NCI-H146 (cell line): Measurements from ENCODE around the gene GGN.
"Not testable (repeated sequence)": the region's sequence is repeated elsewhere in the genome, so short reads cannot be mapped to it uniquely, and the experiment has no call there.

Source experiments
- DNase-seq: peaks from one replicate; lab custom pipeline; 2025; lab: John Stamatoyannopoulos, UW

The GGN gene

DNA sequence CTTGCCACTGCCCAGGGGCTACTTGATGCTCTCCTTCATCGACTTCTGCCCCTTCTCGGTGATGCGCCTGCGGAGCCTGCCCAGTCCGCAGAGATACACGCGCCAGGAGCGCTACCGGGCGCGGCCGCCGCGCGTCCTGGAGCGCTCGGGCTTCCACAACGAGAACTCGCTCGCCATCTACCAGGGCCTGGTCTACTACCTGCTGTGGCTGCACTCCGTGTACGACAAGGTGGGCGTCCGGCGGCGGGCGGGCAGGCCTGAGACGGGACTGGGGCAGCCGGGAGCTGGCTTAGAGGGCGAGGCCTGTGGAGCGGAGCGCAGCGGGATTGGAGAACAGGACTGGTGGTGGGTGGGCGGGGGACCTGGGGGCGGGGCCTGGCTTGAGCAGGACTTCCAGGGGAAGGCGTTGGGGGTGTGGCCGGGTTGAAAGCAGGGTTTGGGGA, 26.2 kb downstream of the GGN start:
- DNase-seq = peak; percentile 95

DNA sequence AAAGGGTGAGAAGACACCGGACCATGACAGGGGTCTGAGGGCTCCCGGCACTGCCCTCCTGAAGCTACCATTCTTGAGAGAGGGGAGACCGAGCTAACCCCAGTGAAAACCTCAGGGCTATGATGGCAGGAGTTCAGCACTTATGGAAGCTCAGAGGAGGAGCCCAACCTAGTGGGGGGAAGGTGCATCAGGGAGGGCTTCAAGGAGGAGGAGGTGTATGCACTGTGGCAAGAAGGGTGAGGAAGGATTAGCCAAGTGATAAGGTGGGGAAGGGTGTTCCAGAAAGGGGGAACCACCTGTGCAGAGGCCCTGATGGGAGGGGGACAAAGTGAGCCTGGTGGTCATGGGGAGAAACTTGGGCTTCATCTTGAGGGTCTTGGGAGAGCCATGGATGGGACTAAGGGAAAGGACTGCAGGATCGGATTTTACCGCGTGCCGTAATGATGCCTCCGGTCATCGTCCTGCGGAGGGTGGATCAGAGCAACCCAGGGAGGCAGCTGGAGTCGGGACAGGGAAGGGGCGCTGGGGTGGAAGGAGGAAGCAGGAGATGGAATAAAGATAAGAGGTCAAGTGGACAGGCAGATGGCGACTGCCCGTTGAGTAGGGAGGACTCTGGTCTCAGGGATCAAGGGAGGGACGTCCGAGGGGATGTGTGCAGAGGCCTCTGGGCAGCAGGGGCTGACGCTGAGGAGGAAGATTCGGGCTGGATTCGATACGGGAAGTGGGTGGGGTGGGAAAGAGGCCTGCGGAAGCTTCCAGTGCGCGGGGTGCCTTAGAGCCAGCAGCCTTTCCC, 26.8 kb downstream of the GGN start:
- DNase-seq = peak; percentile 59

DNA sequence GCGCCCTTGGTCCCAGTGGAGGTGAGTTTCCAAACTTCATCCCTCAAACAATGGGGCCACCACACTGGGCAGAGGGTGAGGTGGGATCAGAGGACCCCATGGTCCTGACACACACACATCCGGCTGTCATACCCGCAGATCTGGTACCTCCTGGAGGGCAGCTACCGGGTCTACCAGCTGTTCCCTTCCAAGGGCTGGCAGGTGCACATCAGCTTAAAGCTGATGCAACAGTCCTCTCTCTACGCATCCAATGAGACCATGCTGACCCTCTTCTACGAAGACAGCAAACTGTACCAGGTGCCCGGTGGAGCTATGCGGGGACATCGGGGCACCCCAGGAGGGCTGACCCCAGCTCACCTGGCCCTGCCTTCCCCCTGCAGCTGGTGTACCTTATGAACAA, 27.5 kb downstream of the GGN start:
- DNase-seq = peak; percentile 71

- DNase-seq = no peak
These were observed 28.4 kb downstream of the GGN start for GRCh38 chr19:38359242-38360021.

DNA sequence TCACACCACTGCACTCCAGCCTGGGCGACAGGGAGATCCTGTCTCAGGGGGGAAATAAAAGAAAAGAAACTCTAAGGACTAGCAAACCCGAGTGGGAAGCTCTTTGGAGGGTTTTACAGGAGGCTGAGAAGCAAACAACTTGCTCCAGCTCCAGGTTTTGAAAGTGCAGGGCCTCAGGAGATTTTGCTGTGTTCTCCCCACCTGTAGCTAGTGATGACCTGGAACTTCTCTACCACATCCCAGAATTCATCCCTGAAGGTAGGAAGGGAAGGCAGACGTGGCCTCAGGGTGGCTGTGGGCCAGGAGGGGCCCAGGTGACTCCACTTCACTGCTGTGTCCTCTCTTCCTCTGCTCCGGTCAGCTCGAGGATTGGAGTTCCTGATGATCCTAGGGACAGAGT, 29.8 kb downstream of the GGN start:
- no peak for DNase-seq

GRCh38 chr19:38355728-38356725, 31.8 kb downstream of the GGN start:
- DNase-seq = no peak

DNA sequence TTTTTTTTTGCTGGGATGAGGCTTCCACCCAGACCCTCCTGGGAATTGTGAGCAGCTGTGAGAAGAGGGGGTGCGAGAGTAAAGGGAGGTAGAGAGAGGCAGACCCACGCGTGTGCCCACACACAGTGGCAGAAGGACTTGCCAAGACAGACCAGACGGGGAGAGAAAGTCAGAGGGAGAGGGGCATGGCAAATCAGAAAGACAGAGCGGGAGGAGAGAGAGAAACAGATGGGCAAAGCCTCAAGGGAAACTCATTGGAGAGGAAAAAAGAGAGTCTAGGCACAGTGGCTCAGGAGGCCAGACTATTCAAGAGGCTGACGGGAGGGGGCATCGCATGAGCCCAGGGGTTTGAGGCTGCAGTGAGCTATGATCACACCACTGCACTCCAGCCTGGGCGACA, 35.2 kb downstream of the GGN start:
- no peak for DNase-seq

DNA sequence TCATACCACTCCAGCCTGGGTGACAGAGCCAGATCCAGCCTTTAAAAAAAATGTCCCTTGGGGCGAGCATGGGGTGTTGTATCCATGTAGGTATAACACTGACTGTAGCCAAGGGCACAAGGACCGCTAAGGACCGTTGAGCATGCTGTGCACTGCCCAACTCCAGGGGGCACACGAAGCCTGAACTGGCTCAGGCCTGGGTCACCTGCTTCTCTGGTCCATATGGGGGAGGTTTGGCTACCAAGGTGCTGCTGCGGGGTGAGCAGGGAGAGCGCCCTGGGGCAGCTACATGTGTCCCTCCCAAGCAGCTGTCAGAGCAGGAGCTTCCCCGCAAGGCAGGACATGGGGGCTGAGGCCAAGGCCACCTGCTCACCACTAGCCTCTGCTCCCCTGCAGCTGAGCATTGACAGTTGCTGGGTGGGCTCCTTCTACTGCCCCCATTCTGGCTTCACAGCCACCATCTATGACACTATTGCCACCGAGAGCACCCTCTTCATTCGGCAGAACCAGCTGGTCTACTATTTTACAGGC, 35.9 kb downstream of the GGN start:
- DNase-seq = peak; percentile 38

- DNase-seq = no peak
These were observed 37.0 kb downstream of the GGN start for GRCh38 chr19:38350883-38351282.

- no peak for DNase-seq
These were observed 41.0 kb downstream of the GGN start for GRCh38 chr19:38346837-38347236.

DNA sequence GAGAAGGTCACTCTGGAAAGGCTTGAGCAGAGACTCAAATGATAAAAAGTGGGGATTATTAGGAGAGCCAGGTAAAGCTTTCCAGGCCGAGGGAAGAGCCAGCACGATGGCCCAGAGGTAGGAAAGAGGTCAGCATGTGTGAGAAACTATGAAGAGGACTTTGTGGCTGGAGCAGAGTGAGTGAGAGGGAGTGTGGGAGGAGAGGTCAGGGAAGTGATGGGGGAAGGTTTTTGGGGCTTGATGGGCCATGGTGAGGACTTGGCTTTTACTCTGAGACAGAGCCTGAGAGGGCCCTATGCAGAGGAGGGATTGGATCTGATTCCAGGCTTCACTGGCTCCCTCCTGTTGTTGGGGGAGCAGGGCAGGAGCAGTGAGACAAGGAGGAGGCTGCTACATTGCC, 46.9 kb downstream of the GGN start:
- DNase-seq = no peak

DNA sequence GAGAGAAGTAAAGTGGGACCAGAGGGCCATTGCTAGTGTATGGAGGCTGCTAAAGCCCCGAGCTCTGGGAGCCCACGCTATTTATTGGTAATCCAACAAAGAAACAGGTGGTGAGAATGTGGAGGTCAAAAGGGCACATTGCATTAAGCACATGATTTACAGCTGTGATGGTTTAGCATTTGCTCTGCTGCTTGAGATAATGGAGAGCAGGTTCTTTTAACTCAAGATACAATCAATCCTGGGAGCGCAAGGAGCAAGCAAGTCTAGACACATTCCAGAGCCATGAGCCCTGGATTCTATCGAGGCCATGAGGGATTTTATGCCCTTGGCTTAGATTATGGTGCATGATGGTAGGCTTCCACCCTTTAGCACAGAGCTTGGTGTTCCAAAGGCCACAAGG, 48.8 kb downstream of the GGN start:
- not testable (repeated sequence) for DNase-seq

DNA sequence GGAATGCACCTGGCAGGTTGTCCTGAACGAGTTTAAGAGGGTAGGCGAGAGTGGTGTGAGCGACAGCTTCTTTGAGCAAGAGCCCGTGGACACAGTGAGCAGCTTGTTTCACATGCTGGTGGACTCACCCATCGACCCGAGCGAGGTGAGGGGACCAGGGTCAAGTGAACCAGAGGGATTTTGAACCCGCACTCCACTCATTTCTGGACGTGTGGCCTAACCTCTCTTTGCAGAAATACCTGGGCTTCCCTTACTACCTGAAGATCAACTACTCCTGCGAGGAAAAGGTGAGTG, 50.5 kb downstream of the GGN start:
- DNase-seq = no peak

DNA sequence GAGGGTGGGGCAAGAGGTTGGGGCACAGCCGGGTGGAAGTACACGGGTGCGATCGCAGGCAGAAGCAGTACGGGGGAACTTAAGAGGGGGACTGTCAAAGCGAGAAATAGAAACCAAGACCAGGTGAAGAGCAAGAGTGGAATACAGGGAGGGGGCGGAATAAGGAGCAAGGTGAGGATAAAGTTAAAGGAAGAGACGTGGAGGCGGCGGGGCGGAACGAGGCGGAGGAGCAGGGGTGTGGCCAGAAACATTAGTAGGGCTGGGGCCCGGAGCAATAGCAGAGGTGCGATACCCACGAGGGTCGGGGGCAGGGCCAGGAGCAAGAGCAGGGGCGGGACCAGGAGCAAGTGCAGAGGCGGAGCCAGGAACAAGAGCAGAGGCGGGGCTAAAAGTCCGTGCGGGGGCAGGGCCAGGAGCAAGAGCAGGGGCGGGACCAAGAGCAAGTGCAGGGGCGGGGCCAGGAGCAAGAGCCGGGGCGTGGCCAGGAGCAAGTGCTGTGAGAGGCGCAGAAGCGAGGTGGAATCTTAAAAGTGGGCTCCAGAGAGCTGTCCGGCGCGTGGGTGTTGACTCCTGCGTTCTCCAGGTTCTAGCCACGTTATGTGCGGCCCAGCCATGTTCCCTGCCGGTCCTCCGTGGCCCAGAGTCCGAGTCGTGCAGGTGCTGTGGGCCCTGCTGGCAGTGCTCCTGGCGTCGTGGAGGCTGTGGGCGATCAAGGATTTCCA, 51.0 kb downstream of the GGN start:
- peak; percentile 97 for DNase-seq

DNA sequence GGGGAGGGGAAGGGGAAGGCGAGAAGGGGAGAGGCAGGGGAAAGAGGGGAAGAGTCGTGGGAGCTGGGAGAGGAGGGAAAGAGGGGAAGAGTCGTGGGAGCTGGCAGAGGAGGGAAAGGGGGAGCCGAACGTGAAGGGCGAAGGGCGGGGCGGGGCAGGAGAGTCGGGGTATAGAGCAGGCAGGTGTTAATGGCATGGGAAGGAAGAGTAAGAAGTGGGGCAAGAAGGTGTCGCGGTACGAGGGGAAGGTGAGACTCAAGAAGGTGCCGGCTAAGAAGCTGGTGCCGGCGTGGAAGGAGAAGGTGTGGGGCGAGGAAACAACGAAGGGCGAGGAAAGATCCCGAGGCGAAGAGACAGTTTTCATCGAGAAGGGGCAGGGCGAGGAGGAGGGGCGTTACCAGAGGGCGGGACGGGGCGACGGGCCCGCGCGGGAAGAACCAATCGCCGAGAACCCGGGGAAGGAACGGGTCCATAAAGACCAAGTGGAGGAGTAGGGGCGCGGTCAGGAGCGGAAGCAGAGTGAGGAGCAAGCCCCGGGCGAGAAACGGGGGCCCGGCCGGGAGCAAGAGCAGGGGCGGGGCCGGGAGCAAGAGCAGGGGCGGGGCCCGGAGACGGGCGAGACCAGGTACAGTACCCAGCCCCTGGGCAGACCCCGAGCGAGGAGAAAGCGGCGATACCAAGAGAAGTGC, 51.7 kb downstream of the GGN start:
- DNase-seq = peak; percentile 99
